Inferior parietal cortex (tissue), 1 donor: Measurements from ENCODE around the gene SURF4.

Experiments
- DNase-seq: peaks from one replicate; pipeline ENCODE4 v3.0.0-alpha.2; 2016; ENCODE audit errors: extremely low spot score

The SURF4 gene

GRCh38 chr9:133375724-133376654 lies at the start of gene SURF4, which contains the start of gene STKLD1:
TSS of gene SURF4 (minus strand) at chr9:133376060. CDS start at chr9:133375969, 91 bp downstream.
TSS of gene STKLD1 (plus strand) at chr9:133376366. CDS start at chr9:133376474, 108 bp downstream.
- peak; percentile 90 for DNase-seq

- no peak for DNase-seq
Observed at GRCh38 chr9:133425049-133425632, 49.3 kb upstream of the SURF4 start.

- no peak for DNase-seq
Observed at GRCh38 chr9:133424187-133424586, 48.3 kb upstream of the SURF4 start.

GRCh38 chr9:133423216-133423615 lies 47.4 kb upstream of the SURF4 start:
- DNase-seq, result no peak

DNA sequence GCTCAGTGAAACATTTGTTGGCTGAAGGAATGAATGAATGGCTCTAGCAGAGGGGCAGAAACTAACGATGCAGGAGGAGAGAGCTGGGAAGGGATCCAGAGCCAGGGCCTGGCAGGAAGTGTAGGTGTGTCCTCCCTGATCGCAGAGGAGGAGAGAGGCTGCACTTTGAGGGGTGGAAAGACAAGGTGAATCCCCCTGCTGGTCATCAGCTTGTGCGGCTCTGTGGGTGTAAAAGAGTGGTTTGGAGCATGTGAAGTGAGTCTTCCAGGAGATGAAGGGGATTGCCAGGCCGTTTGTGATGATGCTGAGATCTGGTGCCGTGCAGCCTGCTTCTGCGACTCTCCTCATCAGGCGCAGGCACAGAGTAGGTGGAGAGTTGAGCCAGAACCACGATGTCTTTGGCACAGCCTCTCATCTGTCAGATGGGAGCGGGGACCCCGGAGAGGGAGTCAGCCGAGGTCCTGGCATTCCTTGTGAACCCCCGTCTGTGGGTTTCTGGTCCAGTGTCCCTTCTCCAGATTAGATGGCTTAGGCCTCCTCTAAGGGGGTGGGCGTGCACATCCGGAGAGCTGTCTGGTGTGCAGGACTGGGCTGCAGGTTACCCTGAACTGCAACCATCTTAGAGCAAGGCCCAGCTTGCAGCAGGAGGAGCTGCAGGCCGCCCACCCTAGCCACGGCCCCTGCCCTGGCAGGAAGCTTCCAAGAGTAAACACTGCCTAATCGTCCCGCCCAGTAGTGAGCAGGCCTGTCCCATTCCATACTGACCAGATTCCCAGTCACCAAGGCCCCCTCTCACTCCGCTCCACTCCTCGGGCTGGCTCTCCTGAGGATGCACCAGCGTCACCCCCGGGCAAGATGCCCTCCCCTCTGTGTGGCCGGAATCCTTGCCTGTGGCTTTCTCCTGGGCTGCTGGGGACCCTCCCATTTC lies 46.0 kb upstream of the SURF4 start, which contains the start of gene ADAMTS13:
Gene ADAMTS13, plus strand, starts transcription at position 753 of the 928 bp plus-strand sequence. Its CDS starts 77 bp downstream, at position 830.
- peak; percentile 9 for DNase-seq

DNA sequence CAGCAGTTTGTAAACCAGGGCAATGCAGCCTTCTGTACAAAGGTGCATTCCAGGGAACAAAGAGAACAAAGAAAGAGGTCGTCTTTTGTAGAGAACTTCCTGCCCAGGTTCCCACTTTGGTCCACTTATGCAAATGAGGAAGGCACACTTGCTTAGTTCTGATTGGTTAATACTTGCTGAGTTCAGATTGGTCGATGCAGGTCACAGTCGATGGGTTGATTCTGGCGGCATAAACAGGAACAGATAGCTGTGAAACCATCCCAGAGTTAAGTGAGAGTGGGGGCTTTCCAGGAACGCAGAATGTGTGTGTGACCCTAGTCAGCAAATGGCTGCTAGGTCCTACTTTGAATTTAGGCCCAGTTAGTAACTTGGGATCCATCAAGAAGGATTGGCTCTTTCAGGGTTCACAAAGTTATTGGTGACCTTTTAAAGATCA lies 44.5 kb upstream of the SURF4 start:
- DNase-seq, result no peak

GRCh38 chr9:133419005-133419404 lies 43.1 kb upstream of the SURF4 start:
- DNase-seq, result no peak

- DNase-seq, result peak; percentile 88
Observed at GRCh38 chr9:133417541-133418461, 41.9 kb upstream of the SURF4 start, which contains the start of gene REXO4. TSS of gene REXO4 (minus strand) at chr9:133418010. CDS start at chr9:133417844, 166 bp downstream.

- DNase-seq, result no peak
Observed at GRCh38 chr9:133415170-133415569, 39.3 kb upstream of the SURF4 start.

- DNase-seq, result no peak
Observed at GRCh38 chr9:133408042-133408441, 32.2 kb upstream of the SURF4 start.

- DNase-seq, result peak; percentile 72
Observed at GRCh38 chr9:133406480-133407307, 30.8 kb upstream of the SURF4 start.

GRCh38 chr9:133405508-133406438 lies 29.9 kb upstream of the SURF4 start:
- no peak for DNase-seq

DNA sequence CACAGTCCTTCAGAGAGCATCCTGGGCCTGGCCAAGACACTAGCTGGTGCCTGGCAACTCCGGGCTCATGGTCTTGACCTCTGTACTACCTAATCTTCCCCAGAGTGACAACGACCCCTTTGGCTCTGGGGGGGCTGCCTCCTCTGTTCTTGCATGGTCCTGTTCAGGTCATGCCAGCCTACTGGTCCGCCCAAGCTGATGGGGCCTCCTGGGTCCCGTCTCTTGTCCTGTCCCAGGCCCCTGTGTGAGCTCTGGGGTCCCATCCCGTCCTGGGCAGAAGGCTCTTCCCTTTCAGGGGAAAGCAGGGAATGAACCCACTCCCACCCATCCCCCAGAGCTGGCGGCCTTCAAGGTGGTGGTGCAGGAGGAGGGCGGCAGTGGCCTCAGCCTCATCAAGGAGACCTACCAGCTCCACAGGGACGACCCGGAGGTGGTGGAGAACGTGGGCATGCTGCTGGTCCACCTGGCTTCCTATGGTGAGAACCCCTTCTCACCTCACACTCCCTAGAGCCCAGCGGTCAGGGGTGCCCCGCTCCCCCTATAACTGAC lies 28.7 kb upstream of the SURF4 start:
- no peak for DNase-seq

DNA sequence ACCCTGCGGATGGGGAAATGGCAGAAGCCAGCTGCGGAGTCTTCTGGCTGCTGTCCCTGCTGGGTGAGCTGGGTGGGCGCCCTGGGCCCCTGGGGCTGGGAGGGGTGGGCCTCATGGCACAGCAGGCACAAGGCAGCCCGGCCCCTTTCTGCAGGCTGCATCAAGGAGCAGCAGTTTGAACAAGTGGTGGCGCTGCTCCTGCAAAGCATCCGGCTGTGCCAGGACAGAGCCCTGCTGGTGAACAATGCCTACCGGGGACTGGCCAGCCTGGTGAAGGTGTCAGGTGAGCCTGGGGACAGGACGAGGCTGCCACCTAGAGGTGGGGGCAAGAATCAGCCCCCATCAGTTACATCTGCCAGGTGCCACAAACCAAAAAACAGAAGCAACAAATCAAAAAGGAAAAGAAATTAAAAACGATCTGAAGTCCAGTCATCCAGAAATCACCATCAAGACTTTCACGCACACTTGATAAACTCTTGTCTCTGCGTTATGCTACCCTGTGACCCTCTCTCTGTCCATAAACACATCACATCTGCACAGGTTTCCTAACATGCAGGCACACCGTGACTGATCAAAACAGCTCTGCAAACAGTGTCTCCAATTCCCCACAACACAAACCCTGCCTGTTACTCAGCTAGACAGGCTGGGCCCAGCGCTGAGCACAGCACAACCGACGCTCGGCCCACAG lies 28.1 kb upstream of the SURF4 start:
- no peak for DNase-seq

DNA sequence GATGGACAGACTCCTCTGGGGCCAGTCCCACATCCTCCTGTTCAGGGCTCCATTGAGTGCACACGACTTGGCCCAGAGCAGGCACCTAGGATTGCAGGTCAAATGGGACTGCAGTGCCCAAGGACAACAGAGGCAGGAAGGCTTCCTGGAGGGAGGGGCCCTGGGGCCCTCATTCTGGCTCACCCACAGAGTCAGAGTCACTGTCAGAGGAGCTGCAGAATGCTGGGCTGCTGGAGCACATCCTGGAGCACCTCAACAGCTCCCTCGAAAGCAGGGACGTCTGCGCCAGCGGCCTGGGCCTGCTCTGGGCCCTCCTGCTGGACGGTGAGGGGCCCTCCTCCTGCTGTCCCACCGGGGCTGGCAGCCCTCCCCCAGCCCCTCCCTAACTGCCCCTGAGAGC lies 26.8 kb upstream of the SURF4 start:
- no peak for DNase-seq

GRCh38 chr9:133401588-133401987 lies 25.7 kb upstream of the SURF4 start:
- no peak for DNase-seq

DNA sequence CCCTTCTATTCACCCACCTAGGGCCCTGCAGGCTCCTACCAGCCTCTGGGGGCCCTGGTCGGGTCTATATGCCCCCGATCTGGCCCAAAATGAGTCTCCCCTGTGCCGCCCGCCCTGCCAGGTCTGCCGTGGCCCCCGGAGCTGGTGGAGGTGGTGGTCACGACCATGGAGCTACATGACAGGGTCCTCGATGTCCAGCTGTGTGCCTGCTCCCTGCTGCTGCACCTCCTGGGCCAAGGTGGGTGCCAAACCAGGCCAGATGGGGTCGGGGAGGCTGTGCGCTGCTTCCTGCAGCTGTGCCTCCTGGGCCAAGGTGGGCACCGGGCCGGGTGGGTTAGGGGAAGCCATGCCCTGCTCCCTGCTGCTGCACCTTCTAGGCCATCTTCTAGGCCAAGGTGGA lies 24.4 kb upstream of the SURF4 start:
- DNase-seq, result no peak

- DNase-seq, result no peak
Observed at GRCh38 chr9:133397895-133398294, 22.0 kb upstream of the SURF4 start.
